Endothelial cell of umbilical vein (primary cell): ENCODE data around the gene KCNQ5.

Source experiments
- EZH2 ChIP-seq: IDR thresholded peaks from 2 replicates; pipeline ENCODE4 v1.6.1; 2012; ENCODE audit warnings: borderline replicate concordance, low read depth, mild to moderate bottlenecking, moderate library complexity, low read length, inconsistent platforms; ENCODE audit not compliant: severe bottlenecking
- FOS ChIP-seq: IDR thresholded peaks from 2 replicates; pipeline ENCODE4 v1.6.1; 2011; ENCODE audit warnings: mild to moderate bottlenecking, low read length, moderate library complexity, borderline replicate concordance; ENCODE audit not compliant: insufficient read depth
- JUN ChIP-seq: IDR thresholded peaks from 2 replicates; pipeline ENCODE4 v1.6.1; 2011; ENCODE audit warnings: borderline replicate concordance, low read depth; ENCODE audit not compliant: insufficient read length, insufficient read depth
- POLR2A ChIP-seq: IDR thresholded peaks from 2 replicates; pipeline ENCODE4 v1.6.1; 2012; ENCODE audit warnings: low read depth, mild to moderate bottlenecking, control low read depth, low read length
- POLR2AphosphoS5 ChIP-seq: IDR thresholded peaks from 2 replicates; pipeline ENCODE4 v1.6.1; 2012; ENCODE audit warnings: low read depth, mild to moderate bottlenecking, control low read depth, low read length, moderate library complexity; ENCODE audit not compliant: insufficient read depth
- TF ChIP-seq, protein P1 (sequence below), 2 donors: IDR thresholded peaks; 1 replicate in 1 of 2; 2 replicates in 1 of 2; pipeline ENCODE4 v1.5.1; 2011; ENCODE audit warnings: low read length in 2 of 2, mild to moderate bottlenecking in 2 of 2, moderate library complexity in 2 of 2, control low read depth in 1 of 2, inconsistent platforms in 1 of 2, low read depth in 1 of 2; ENCODE audit not compliant: insufficient read depth in 1 of 2; ENCODE audit errors: extremely low read depth in 1 of 2
- TF ChIP-seq, protein P2 (sequence below): IDR thresholded peaks from 2 replicates; pipeline ENCODE4 v1.6.1; 2011; ENCODE audit not compliant: insufficient read depth, insufficient read length

GRCh38 chr6:72969666-72970065 lies 347.8 kb downstream of the KCNQ5 start:
- TF ChIP-seq, protein P1, sequence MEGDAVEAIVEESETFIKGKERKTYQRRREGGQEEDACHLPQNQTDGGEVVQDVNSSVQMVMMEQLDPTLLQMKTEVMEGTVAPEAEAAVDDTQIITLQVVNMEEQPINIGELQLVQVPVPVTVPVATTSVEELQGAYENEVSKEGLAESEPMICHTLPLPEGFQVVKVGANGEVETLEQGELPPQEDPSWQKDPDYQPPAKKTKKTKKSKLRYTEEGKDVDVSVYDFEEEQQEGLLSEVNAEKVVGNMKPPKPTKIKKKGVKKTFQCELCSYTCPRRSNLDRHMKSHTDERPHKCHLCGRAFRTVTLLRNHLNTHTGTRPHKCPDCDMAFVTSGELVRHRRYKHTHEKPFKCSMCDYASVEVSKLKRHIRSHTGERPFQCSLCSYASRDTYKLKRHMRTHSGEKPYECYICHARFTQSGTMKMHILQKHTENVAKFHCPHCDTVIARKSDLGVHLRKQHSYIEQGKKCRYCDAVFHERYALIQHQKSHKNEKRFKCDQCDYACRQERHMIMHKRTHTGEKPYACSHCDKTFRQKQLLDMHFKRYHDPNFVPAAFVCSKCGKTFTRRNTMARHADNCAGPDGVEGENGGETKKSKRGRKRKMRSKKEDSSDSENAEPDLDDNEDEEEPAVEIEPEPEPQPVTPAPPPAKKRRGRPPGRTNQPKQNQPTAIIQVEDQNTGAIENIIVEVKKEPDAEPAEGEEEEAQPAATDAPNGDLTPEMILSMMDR (IDR thresholded peaks at IDR 0.05; ENCODE audit: extremely low read depth in 1 of 2, insufficient read depth in 1 of 2, low read depth in 1 of 2, low read length in 2 of 2): no peak
- TF ChIP-seq POLR2A (no peak), FOS (no peak), POLR2AphosphoS5 (no peak), JUN (no peak), EZH2 (no peak)
- TF ChIP-seq, protein P2, sequence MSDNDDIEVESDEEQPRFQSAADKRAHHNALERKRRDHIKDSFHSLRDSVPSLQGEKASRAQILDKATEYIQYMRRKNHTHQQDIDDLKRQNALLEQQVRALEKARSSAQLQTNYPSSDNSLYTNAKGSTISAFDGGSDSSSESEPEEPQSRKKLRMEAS: no peak
